GM23338 (cell line): ENCODE measurements around the gene GIPC1. TPM values are rescaled to one million over a fixed set of nuclear protein-coding genes. Genes with fewer than 3 reads are reported as not detected.

Experiments used
- ATAC-seq: fragments of 200-7000 bp; cut with Tn5 transposase; 3 replicates; pipeline ENCODE4 v1.9.1; 2020
- DNase-seq: peaks from one replicate; pipeline ENCODE4 v3.0.0-alpha.2; 2015; ENCODE audit warnings: low spot score
- H2AFZ ChIP-seq: fragments of 200-600 bp; sonication (generic); 2 replicates; pipeline ENCODE4 v1.8.0; 2016; ENCODE audit warnings: antibody characterized with exemption, mild to moderate bottlenecking, moderate library complexity
- H3F3A ChIP-seq: fragments of 200-600 bp; sonication (generic); replicated peaks from 2 replicates; pipeline ENCODE4 v1.8.0; 2017; ENCODE audit warnings: antibody characterized with exemption, mixed run types, low read depth
- H3K27ac ChIP-seq: fragments of 200-600 bp; sonication (generic); 2 replicates; pipeline ENCODE4 v1.6.1; 2016; ENCODE audit warnings: low read depth
- H3K27me3 ChIP-seq: fragments of 200-600 bp; sonication (generic); 2 replicates; pipeline ENCODE4 v1.8.0; 2016; ENCODE audit warnings: mild to moderate bottlenecking, mixed run types, moderate library complexity; ENCODE audit not compliant: insufficient read depth
- H3K36me3 ChIP-seq: fragments of 200-600 bp; sonication (generic); 2 replicates; pipeline ENCODE4 v1.8.0; 2016; ENCODE audit warnings: mild to moderate bottlenecking; ENCODE audit not compliant: insufficient read depth
- H3K4me1 ChIP-seq: fragments of 200-600 bp; sonication (generic); 2 replicates; pipeline ENCODE4 v1.8.0; 2016; ENCODE audit warnings: mild to moderate bottlenecking, moderate library complexity; ENCODE audit not compliant: insufficient read depth
- H3K4me2 ChIP-seq: fragments of 200-600 bp; sonication (generic); 2 replicates; pipeline ENCODE4 v1.7.1; 2017; ENCODE audit warnings: mixed run types
- H3K4me3 ChIP-seq: fragments of 200-600 bp; sonication (generic); 2 replicates; pipeline ENCODE4 v1.6.1; 2016; ENCODE audit warnings: mixed run types
- H3K79me2 ChIP-seq: fragments of 200-600 bp; sonication (generic); replicated peaks from 2 replicates; pipeline ENCODE4 v1.8.0; 2017; ENCODE audit warnings: mild to moderate bottlenecking; ENCODE audit not compliant: insufficient read depth
- H3K9me2 ChIP-seq: fragments of 200-600 bp; sonication (generic); 2 replicates; pipeline ENCODE4 v1.8.0; 2017; ENCODE audit not compliant: insufficient read depth
- H4K20me1 ChIP-seq: fragments of 200-600 bp; sonication (generic); replicated peaks from 2 replicates; pipeline ENCODE4 v1.8.0; 2017; ENCODE audit warnings: mild to moderate bottlenecking; ENCODE audit not compliant: insufficient read depth
- H3K27ac Mint-ChIP-seq: 2 replicates; pipeline ENCODE4 v1.8.0; 2020; ENCODE audit warnings: inconsistent platforms, mild to moderate bottlenecking, moderate library complexity, mixed read lengths
- H3K27me3 Mint-ChIP-seq: 3 replicates; pipeline ENCODE4 v1.8.0; 2022; ENCODE audit warnings: low read depth, mild to moderate bottlenecking, moderate library complexity, mixed read lengths, inconsistent platforms; ENCODE audit not compliant: insufficient read depth, poor library complexity
- H3K36me3 Mint-ChIP-seq: 3 replicates; pipeline ENCODE4 v1.8.0; 2021; ENCODE audit warnings: low read depth, mild to moderate bottlenecking, inconsistent platforms, moderate library complexity, mixed read lengths
- H3K4me1 Mint-ChIP-seq: 3 replicates; pipeline ENCODE4 v1.8.0; 2020; ENCODE audit warnings: mild to moderate bottlenecking, inconsistent platforms, mixed read lengths
- H3K4me3 Mint-ChIP-seq: 3 replicates; pipeline ENCODE4 v1.8.0; 2021; ENCODE audit warnings: moderate library complexity, mild to moderate bottlenecking, inconsistent platforms, mixed read lengths
- H3K9me3 Mint-ChIP-seq: 3 replicates; pipeline ENCODE4 v1.8.0; 2020; ENCODE audit warnings: moderate library complexity, mild to moderate bottlenecking, inconsistent platforms, mixed read lengths
- CREB1 ChIP-seq: fragments of 250-450 bp; sonication (Bioruptor Pico); IDR thresholded peaks from 2 replicates; pipeline ENCODE4 v1.5.0; 2020; ENCODE audit warnings: low read depth, mild to moderate bottlenecking, moderate library complexity
- EZH2phosphoT487 ChIP-seq: fragments of 200-600 bp; sonication (generic); IDR thresholded peaks from one replicate; pipeline ENCODE4 v1.8.1; 2018; ENCODE audit warnings: antibody characterized with exemption; ENCODE audit not compliant: unreplicated experiment
- JUNB ChIP-seq: IDR thresholded peaks from one replicate; pipeline ENCODE4 v1.6.1; 2016; ENCODE audit warnings: antibody characterized with exemption; ENCODE audit not compliant: unreplicated experiment
- POLR2AphosphoS5 ChIP-seq: IDR thresholded peaks from 2 replicates; pipeline ENCODE4 v1.6.1; 2016; ENCODE audit warnings: antibody characterized with exemption, low read depth
- polyA plus RNA-seq: library from polyadenylated mRNA; unstranded; fragments of >200 nt; fragmentation: Nextera tagmentation; extraction: Ambion mirVana; gene quantifications from 2 replicates; pipeline ENCODE4 v1.2.1, GENCODE V29; 2016
- total RNA-seq: library from RNA; depleted of rRNA; stranded (reverse); fragments of >200 nt; shearing (Covaris generic); gene quantifications from 2 replicates; pipeline ENCODE4 v1.2.3, GENCODE V29; 2014
- TF ChIP-seq, protein P1 (sequence below): IDR thresholded peaks from 2 replicates; pipeline ENCODE4 v1.6.1; 2016; ENCODE audit warnings: antibody characterized with exemption
- TF ChIP-seq, protein P2 (sequence below), 2 experiments: fragments of 200-600 bp in 1 of 2; sonication (generic) in 1 of 2; conservative IDR thresholded peaks; 2 replicates each; pipeline versions ENCODE4 v1.5.1 to v1.6.1; 2016 to 2017; ENCODE audit warnings: antibody characterized with exemption in 2 of 2, low read depth in 2 of 2, mild to moderate bottlenecking in 2 of 2, moderate library complexity in 1 of 2
- TF ChIP-seq, protein P3 (sequence below): fragments of 250-450 bp; sonication (Bioruptor Pico); IDR thresholded peaks from 2 replicates; pipeline ENCODE4 v1.5.0; 2020; ENCODE audit warnings: mild to moderate bottlenecking, moderate library complexity

GIPC1 gene
- total and polyA plus RNA-seq, 2 experiments from 2014 or later = 51.6 to 106 TPM

DNA sequence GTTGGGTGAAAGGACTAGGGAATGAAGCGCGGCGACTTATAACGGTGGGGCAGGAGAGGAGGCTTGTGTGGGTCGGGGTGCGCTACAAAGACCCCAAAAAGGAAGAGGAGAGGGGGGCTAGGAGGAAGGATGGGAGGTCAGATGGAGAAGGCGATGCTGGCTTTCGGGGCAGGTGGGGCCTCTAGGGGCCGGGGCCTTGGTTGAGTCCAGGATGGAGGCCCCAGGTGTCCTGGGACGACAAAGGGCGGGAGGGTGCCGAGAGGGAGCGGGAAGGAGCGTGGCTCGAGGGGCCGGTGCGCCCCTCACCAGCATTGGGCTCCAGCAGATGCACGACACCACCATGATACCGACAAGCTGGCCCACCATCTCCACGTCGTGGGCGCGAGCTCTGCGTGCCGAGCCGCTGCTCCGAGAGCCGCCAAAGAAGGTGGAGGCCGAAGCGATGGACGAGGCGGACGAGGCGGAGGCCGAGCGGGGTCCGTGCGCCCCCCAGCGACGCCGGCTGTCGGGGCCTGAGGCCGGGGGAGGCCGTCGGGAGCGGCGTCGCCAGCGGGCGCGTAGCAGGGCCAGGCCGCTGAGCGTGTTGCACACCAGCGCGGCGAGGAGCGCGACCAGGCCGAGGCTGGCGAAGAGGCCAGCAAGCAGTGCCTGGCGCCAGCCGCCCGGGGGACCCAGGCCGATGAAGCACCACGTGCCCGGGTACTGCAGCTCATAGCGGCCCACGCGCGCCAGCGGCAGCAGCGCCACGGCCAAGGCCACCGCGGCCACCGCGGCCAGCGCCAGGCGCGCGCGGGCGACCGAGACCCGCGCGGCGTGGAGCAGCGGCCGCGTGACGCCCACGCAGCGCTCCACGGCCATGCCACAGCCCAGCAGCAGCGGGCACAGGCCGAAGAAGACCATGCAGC lies 22.6 kb downstream of the GIPC1 start:
- no peaks in the 10 kb centered on the region for H3K9me2 ChIP-seq
- H3K27me3 ChIP-seq = peaks cover 18% of the 10 kb centered on the region
- Mint-ChIP-seq H3K4me3 (peak overlapping the region; percentile 61), H3K27ac (no peak overlapping the region), H3K27me3 (peaks cover 28% of the 10 kb centered on the region), H3K36me3 (peaks cover 10% of the 10 kb centered on the region), H3K4me1 (peaks cover 31% of the 10 kb centered on the region), H3K9me3 (no peaks in the 10 kb centered on the region)
- ATAC-seq = peak; percentile 1; the same call in 2 of the 3 replicates
- DNase-seq = peak; percentile 71
- no peak overlapping the region for H3K27ac ChIP-seq
- H4K20me1 ChIP-seq = no peaks in the 10 kb centered on the region; the same call in 1 of the 2 replicates
- H3K4me3 ChIP-seq = peak overlapping the region; percentile 65
- peak overlapping the region; percentile 84; the same call in 1 of the 2 replicates for H2AFZ ChIP-seq
- TF ChIP-seq, protein P1, sequence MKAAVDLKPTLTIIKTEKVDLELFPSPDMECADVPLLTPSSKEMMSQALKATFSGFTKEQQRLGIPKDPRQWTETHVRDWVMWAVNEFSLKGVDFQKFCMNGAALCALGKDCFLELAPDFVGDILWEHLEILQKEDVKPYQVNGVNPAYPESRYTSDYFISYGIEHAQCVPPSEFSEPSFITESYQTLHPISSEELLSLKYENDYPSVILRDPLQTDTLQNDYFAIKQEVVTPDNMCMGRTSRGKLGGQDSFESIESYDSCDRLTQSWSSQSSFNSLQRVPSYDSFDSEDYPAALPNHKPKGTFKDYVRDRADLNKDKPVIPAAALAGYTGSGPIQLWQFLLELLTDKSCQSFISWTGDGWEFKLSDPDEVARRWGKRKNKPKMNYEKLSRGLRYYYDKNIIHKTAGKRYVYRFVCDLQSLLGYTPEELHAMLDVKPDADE = no peak
- TF ChIP-seq, protein P2, sequence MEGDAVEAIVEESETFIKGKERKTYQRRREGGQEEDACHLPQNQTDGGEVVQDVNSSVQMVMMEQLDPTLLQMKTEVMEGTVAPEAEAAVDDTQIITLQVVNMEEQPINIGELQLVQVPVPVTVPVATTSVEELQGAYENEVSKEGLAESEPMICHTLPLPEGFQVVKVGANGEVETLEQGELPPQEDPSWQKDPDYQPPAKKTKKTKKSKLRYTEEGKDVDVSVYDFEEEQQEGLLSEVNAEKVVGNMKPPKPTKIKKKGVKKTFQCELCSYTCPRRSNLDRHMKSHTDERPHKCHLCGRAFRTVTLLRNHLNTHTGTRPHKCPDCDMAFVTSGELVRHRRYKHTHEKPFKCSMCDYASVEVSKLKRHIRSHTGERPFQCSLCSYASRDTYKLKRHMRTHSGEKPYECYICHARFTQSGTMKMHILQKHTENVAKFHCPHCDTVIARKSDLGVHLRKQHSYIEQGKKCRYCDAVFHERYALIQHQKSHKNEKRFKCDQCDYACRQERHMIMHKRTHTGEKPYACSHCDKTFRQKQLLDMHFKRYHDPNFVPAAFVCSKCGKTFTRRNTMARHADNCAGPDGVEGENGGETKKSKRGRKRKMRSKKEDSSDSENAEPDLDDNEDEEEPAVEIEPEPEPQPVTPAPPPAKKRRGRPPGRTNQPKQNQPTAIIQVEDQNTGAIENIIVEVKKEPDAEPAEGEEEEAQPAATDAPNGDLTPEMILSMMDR (conservative IDR thresholded peaks at IDR 0.05; ENCODE audit: low read depth in 2 of 2) = peak in 1 of 2 experiments; percentile 62; a peak in 2 of 4 replicates
- TF ChIP-seq JUNB (no peak), POLR2AphosphoS5 (0 out of 2 replicates have a peak, but pooled peaks have one; percentile 8), EZH2phosphoT487 (no peak), CREB1 (CRISPR knock-in tag) (no peak)
- TF ChIP-seq, protein P3, sequence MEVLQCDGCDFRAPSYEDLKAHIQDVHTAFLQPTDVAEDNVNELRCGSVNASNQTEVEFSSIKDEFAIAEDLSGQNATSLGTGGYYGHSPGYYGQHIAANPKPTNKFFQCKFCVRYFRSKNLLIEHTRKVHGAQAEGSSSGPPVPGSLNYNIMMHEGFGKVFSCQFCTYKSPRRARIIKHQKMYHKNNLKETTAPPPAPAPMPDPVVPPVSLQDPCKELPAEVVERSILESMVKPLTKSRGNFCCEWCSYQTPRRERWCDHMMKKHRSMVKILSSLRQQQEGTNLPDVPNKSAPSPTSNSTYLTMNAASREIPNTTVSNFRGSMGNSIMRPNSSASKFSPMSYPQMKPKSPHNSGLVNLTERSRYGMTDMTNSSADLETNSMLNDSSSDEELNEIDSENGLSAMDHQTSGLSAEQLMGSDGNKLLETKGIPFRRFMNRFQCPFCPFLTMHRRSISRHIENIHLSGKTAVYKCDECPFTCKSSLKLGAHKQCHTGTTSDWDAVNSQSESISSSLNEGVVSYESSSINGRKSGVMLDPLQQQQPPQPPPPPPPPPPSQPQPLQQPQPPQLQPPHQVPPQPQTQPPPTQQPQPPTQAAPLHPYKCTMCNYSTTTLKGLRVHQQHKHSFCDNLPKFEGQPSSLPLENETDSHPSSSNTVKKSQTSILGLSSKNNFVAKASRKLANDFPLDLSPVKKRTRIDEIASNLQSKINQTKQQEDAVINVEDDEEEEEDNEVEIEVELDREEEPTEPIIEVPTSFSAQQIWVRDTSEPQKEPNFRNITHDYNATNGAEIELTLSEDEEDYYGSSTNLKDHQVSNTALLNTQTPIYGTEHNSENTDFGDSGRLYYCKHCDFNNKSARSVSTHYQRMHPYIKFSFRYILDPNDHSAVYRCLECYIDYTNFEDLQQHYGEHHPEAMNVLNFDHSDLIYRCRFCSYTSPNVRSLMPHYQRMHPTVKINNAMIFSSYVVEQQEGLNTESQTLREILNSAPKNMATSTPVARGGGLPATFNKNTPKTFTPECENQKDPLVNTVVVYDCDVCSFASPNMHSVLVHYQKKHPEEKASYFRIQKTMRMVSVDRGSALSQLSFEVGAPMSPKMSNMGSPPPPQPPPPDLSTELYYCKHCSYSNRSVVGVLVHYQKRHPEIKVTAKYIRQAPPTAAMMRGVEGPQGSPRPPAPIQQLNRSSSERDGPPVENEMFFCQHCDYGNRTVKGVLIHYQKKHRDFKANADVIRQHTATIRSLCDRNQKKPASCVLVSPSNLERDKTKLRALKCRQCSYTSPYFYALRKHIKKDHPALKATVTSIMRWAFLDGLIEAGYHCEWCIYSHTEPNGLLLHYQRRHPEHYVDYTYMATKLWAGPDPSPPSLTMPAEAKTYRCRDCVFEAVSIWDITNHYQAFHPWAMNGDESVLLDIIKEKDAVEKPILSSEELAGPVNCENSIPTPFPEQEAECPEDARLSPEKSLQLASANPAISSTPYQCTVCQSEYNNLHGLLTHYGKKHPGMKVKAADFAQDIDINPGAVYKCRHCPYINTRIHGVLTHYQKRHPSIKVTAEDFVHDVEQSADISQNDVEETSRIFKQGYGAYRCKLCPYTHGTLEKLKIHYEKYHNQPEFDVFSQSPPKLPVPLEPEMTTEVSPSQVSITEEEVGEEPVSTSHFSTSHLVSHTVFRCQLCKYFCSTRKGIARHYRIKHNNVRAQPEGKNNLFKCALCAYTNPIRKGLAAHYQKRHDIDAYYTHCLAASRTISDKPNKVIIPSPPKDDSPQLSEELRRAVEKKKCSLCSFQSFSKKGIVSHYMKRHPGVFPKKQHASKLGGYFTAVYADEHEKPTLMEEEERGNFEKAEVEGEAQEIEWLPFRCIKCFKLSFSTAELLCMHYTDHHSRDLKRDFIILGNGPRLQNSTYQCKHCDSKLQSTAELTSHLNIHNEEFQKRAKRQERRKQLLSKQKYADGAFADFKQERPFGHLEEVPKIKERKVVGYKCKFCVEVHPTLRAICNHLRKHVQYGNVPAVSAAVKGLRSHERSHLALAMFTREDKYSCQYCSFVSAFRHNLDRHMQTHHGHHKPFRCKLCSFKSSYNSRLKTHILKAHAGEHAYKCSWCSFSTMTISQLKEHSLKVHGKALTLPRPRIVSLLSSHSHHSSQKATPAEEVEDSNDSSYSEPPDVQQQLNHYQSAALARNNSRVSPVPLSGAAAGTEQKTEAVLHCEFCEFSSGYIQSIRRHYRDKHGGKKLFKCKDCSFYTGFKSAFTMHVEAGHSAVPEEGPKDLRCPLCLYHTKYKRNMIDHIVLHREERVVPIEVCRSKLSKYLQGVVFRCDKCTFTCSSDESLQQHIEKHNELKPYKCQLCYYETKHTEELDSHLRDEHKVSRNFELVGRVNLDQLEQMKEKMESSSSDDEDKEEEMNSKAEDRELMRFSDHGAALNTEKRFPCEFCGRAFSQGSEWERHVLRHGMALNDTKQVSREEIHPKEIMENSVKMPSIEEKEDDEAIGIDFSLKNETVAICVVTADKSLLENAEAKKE (CRISPR knock-in tag) = no peak
- H3K4me1 ChIP-seq = peaks cover 12% of the 10 kb centered on the region
- 0 out of 2 replicates have a peak, but pooled peaks cover 9% of the 10 kb centered on the region for H3F3A ChIP-seq
- H3K79me2 ChIP-seq = no peaks in the 10 kb centered on the region
- no peaks in the 10 kb centered on the region; the same call in 1 of the 2 replicates for H3K36me3 ChIP-seq
- H3K4me2 ChIP-seq = peak overlapping the region; percentile 92
